HFF-Myc (cell line): ENCODE results near the gene PTPRCAP.

ENCODE experiments used
- DNase-seq: peaks from one replicate; pipeline ENCODE4 v3.0.0-alpha.2; 2011; ENCODE audit warnings: low read depth; ENCODE audit errors: extremely low read depth
- H3K4me3 ChIP-seq: replicated peaks from 2 replicates; pipeline ENCODE4 v1.5.1; 2011; ENCODE audit warnings: low read depth, mild to moderate bottlenecking, control low read depth, low read length
- CTCF ChIP-seq: IDR thresholded peaks from 2 replicates; pipeline ENCODE4 v1.5.1; 2012; ENCODE audit warnings: mild to moderate bottlenecking, low read depth, low read length, control low read depth; ENCODE audit errors: missing control alignments

PTPRCAP gene

GRCh38 chr11:67445515-67445914 lies 8.0 kb upstream of the PTPRCAP start:
- H3K4me3 ChIP-seq: no peak overlapping the region
- DNase-seq: no peak

GRCh38 chr11:67442504-67443404 lies 5.3 kb upstream of the PTPRCAP start:
- no peak for TF ChIP-seq CTCF
- peak overlapping the region; percentile 75 for H3K4me3 ChIP-seq
- no peak for DNase-seq

More at GRCh38 chr11:67445515-67445914, 8.0 kb upstream of the PTPRCAP start:
- no peak for TF ChIP-seq CTCF

DNA sequence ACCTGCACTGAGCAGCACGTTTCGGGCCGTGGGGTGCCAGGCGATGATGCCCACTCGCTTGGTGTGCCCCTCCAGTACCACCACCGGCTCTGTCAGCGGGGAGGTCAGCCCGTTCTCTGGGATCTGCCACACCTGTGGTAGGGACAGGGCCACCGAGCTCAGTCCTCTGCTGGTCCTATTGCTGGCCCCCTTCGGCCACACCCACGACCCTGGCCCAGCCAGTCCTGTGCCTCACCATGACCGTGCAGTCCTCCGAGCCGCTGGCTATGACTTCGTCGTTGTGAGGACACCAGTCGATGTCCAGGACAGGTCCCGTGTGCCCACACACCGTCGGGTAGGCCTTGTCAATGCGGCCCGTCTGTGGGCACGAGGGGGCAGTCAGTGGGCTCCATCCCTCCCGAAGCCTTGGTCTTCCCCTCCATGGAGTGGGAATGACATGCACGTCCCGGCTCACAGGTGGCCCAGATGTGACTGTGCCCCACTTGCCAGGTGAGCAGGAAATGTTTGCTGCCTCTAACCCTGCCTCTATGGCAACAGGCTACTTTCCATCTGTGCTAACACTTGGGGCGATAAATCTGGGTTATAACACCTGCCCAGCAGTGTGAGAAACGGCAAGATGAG lies 4.4 kb upstream of the PTPRCAP start:
- H3K4me3 ChIP-seq: no peak overlapping the region
- no peak for DNase-seq
- TF ChIP-seq CTCF: no peak

DNA sequence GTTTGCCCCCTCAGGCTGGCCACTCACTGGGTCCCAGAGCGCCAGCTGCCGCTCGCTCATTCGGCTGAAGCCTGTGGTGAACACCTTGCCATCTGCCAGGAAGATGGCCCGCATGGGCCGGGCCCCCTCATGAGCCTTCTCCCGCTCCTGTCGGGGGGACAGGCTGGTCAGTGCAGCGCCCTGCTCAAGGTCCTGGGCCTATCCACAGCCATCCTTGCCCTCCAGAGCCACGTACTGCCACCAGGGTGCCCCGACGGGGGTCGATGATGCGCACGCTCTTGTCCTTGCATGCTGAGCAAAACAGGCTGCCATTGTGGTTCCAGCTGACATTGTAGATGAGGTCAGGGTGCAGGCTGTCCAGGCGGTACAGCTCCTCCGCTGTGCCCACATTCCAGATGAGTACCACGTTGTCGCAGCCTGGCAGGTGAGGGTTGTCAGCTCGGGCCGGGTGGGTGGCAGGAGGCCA lies 3.6 kb upstream of the PTPRCAP start:
- no peak for DNase-seq
- no peak for TF ChIP-seq CTCF
- no peak overlapping the region for H3K4me3 ChIP-seq

- no peak overlapping the region for H3K4me3 ChIP-seq
- no peak for TF ChIP-seq CTCF
- no peak for DNase-seq
Observed at GRCh38 chr11:67440229-67441097, 3.0 kb upstream of the PTPRCAP start.
